Hepatocyte (in vitro differentiated cells): ENCODE results near the gene GPR65. TPM values are rescaled to one million over a fixed set of nuclear protein-coding genes. Genes with fewer than 3 reads are reported as not detected.

ENCODE experiments used
- DNase-seq: peaks from one replicate; pipeline ENCODE4 v3.0.0-alpha.2; 2016; ENCODE audit warnings: low spot score
- H2AFZ ChIP-seq: fragments of 200-600 bp; sonication (generic); 2 replicates; pipeline ENCODE4 v1.6.0; 2016; ENCODE audit warnings: antibody characterized with exemption, mild to moderate bottlenecking
- H3K27ac ChIP-seq: fragments of 200-600 bp; sonication (generic); 2 replicates; pipeline ENCODE4 v1.5.1; 2016; ENCODE audit warnings: mild to moderate bottlenecking
- H3K27me3 ChIP-seq: fragments of 200-600 bp; sonication (generic); 2 replicates; pipeline ENCODE4 v1.6.1; 2016
- H3K36me3 ChIP-seq: fragments of 200-600 bp; sonication (generic); replicated peaks from 2 replicates; pipeline ENCODE4 v1.5.1; 2016; ENCODE audit warnings: low read depth; ENCODE audit not compliant: insufficient read depth
- H3K4me1 ChIP-seq: fragments of 200-600 bp; sonication (generic); 2 replicates; pipeline ENCODE4 v1.5.1; 2016; ENCODE audit warnings: mild to moderate bottlenecking, moderate library complexity; ENCODE audit not compliant: insufficient read depth
- H3K4me2 ChIP-seq: fragments of 200-600 bp; sonication (generic); 2 replicates; pipeline ENCODE4 v1.6.0; 2016
- H3K4me3 ChIP-seq: fragments of 200-600 bp; sonication (generic); 2 replicates; pipeline ENCODE4 v1.5.1; 2016; ENCODE audit warnings: mild to moderate bottlenecking
- H3K79me2 ChIP-seq: fragments of 200-600 bp; sonication (generic); 2 replicates; pipeline ENCODE4 v1.6.0; 2017; ENCODE audit warnings: mild to moderate bottlenecking
- H3K9me2 ChIP-seq: fragments of 200-600 bp; sonication (generic); replicated peaks from 2 replicates; pipeline ENCODE4 v1.6.0; 2017; ENCODE audit warnings: mild to moderate bottlenecking; ENCODE audit not compliant: insufficient read depth
- H3K9me3 ChIP-seq: fragments of 200-600 bp; sonication (generic); 2 replicates; pipeline ENCODE4 v1.5.1; 2016; ENCODE audit warnings: low read depth, mild to moderate bottlenecking
- H4K20me1 ChIP-seq: fragments of 200-600 bp; sonication (generic); 2 replicates; pipeline ENCODE4 v1.6.0; 2016; ENCODE audit warnings: mild to moderate bottlenecking; ENCODE audit not compliant: insufficient read depth, poor library complexity, severe bottlenecking
- EZH2 ChIP-seq: fragments of 200-600 bp; sonication (generic); IDR thresholded peaks from 2 replicates; pipeline ENCODE4 v1.6.1; 2016; ENCODE audit warnings: antibody characterized with exemption, mild to moderate bottlenecking, borderline replicate concordance
- EZH2phosphoT487 ChIP-seq: fragments of 200-600 bp; sonication (generic); IDR thresholded peaks from one replicate; pipeline ENCODE4 v1.6.1; 2018; ENCODE audit warnings: antibody characterized with exemption, mild to moderate bottlenecking, low read depth, moderate library complexity; ENCODE audit not compliant: unreplicated experiment, severe bottlenecking
- WGBS: methylation state at CpG from one replicate; pipeline ENCODE4 v1.1.6; 2016; ENCODE audit warnings: low lambda C conversion rate; ENCODE audit errors: missing lambda C conversion rate; 5-methylcytosine and 5-hydroxymethylcytosine counted together
- polyA plus RNA-seq: library from polyadenylated mRNA; unstranded; fragments of >200 nt; fragmentation: Nextera tagmentation; extraction: Ambion mirVana; gene quantifications from 2 replicates; pipeline ENCODE4 v1.2.1, GENCODE V29; 2016
- total RNA-seq: library from RNA; depleted of rRNA; stranded (reverse); fragments of >200 nt; gene quantifications from 2 replicates; pipeline ENCODE4 v1.2.3, GENCODE V29; 2014
- TF ChIP-seq, protein P1 (sequence below): fragments of 200-600 bp; sonication (generic); IDR thresholded peaks from 2 replicates; pipeline ENCODE4 v1.5.1; 2016; ENCODE audit warnings: antibody characterized with exemption, mild to moderate bottlenecking; ENCODE audit not compliant: poor library complexity

GPR65 gene
- total and polyA plus RNA-seq, 2 experiments from 2014 or later: 0.10 to 0.13 TPM

GRCh38 chr14:87990682-87991081 lies 14.3 kb upstream of the GPR65 start:
- Histone ChIP-seq H3K79me2 (peaks cover 7% of the 10 kb centered on the region), H3K9me2 (no peaks in the 10 kb centered on the region), H3K9me3 (no peaks in the 10 kb centered on the region), H3K36me3 (no peaks in the 10 kb centered on the region), H3K4me3 (no peak overlapping the region), H3K4me2 (no peak overlapping the region), H3K4me1 (peaks cover 24% of the 10 kb centered on the region), H3K27me3 (no peaks in the 10 kb centered on the region), H3K27ac (no peak overlapping the region), H4K20me1 (no peaks in the 10 kb centered on the region), H2AFZ (no peak overlapping the region)
- DNase-seq: no peak
- WGBS: 84% methylated on average over 4 of the region's 4 CpGs
- TF ChIP-seq EZH2phosphoT487 (no peak), EZH2 (no peak)
- TF ChIP-seq, protein P1, sequence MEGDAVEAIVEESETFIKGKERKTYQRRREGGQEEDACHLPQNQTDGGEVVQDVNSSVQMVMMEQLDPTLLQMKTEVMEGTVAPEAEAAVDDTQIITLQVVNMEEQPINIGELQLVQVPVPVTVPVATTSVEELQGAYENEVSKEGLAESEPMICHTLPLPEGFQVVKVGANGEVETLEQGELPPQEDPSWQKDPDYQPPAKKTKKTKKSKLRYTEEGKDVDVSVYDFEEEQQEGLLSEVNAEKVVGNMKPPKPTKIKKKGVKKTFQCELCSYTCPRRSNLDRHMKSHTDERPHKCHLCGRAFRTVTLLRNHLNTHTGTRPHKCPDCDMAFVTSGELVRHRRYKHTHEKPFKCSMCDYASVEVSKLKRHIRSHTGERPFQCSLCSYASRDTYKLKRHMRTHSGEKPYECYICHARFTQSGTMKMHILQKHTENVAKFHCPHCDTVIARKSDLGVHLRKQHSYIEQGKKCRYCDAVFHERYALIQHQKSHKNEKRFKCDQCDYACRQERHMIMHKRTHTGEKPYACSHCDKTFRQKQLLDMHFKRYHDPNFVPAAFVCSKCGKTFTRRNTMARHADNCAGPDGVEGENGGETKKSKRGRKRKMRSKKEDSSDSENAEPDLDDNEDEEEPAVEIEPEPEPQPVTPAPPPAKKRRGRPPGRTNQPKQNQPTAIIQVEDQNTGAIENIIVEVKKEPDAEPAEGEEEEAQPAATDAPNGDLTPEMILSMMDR: no peak

- Histone ChIP-seq H3K4me3 (peak overlapping the region; percentile 46), H3K9me3 (no peaks in the 10 kb centered on the region), H4K20me1 (no peaks in the 10 kb centered on the region), H3K9me2 (no peaks in the 10 kb centered on the region), H3K27me3 (no peaks in the 10 kb centered on the region), H3K4me2 (peak overlapping the region; percentile 88), H3K4me1 (peaks cover 38% of the 10 kb centered on the region), H3K27ac (peak overlapping the region; percentile 93), H2AFZ (peak overlapping the region; percentile 88), H3K79me2 (peaks cover 7% of the 10 kb centered on the region), H3K36me3 (no peaks in the 10 kb centered on the region)
- TF ChIP-seq, protein P1: no peak
- TF ChIP-seq EZH2phosphoT487: no peak
- TF ChIP-seq EZH2: no peak
- 8% methylated on average over 19 of the region's 20 CpGs for WGBS
- DNase-seq: no peak
Measured at GRCh38 chr14:87992346-87992717, 12.6 kb upstream of the GPR65 start.

DNA sequence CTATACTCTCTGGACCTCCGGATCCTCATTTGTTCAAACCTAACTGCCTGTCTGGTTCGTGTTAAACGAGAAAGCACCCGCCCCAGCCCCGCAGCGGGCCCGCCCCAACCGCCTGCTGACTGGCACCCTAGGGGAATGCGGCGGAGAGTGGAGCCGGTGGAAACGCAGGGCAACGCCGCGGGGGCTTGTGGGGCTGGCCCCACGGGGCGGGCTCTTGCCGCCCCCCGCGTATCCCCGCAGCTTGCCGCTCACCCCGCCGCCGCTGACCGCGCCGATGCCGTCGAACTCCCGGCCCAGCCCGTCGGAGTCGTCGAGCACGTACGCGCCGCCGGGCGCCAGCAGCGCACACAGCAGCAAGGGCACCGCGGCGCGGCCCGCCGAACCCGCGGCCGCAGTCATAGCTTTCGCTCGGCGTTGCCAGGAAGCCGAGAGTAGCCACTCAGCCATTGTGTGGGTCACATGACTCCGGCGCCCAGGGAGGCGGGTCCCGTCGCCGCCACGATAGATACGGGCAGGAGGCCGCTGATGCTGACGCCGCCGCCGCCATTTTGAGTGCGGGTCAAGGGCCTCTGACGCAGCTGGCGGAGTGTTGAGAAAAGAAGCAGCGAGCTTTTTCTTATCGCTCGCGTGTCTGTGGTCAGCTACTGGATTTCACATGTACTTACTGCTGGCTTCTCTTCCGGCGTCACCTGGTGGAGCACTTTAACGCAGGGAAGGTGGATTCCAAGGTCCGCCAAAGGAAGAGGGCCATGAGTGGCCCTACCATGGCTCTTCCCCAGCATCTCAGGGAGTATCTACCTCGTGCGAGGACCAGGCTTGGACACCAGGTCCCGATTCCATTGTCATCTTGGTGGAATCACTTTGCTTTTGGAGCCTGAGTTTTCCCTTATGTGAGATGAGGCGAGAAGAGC lies 12.0 kb upstream of the GPR65 start, which contains the start of gene GALC:
GALC (minus strand) TSS at position 465 of the 911 bp plus-strand sequence; CDS start at position 447, 18 bp downstream.
- Histone ChIP-seq H3K9me3 (no peaks in the 10 kb centered on the region), H3K4me2 (peak within 1 kb of the TSS; percentile 88), H3K4me3 (peak within 1 kb of the TSS; percentile 46), H3K9me2 (no peaks in the 10 kb centered on the region), H4K20me1 (no peaks in the 10 kb centered on the region), H3K36me3 (no peaks in the 10 kb centered on the region), H3K27me3 (no peaks in the 10 kb centered on the region), H3K27ac (peak within 1 kb of the TSS; percentile 93), H3K4me1 (peaks cover 38% of the 10 kb centered on the region), H3K79me2 (peaks cover 7% of the 10 kb centered on the region), H2AFZ (peak within 1 kb of the TSS; percentile 88)
- DNase-seq: peak; percentile 95
- TF ChIP-seq EZH2phosphoT487: no peak
- TF ChIP-seq EZH2: no peak
- TF ChIP-seq, protein P1: no peak
- WGBS: 6% methylated on average over 54 of the region's 83 CpGs
